Type B pancreatic cell (in vitro differentiated cells): ENCODE results near the gene MT1M. TPM values are rescaled to one million over a fixed set of nuclear protein-coding genes. Genes with fewer than 3 reads are reported as not detected.
A peak's percentile ranks its signal among the peaks of the same experiment; 100 is the strongest.
"Not testable (repeated sequence)": the region's sequence is repeated elsewhere in the genome, so short reads cannot be mapped to it uniquely, and the experiment has no call there.

ENCODE experiments used
- DNase-seq: peaks from one replicate; pipeline ENCODE4 v3.0.0; 2021; ENCODE audit warnings: mixed read lengths; ENCODE audit not compliant: unreplicated experiment; ENCODE audit errors: extremely low spot score
- H3K27ac Mint-ChIP-seq: 2 replicates; pipeline ENCODE4 v1.8.0; 2021; ENCODE audit warnings: mild to moderate bottlenecking, mixed read lengths
- H3K27me3 Mint-ChIP-seq: 2 replicates; pipeline ENCODE4 v1.8.0; 2021; ENCODE audit warnings: mixed read lengths
- H3K36me3 Mint-ChIP-seq: 2 replicates; pipeline ENCODE4 v1.8.0; 2021; ENCODE audit warnings: mixed read lengths
- H3K4me1 Mint-ChIP-seq: one replicate; pipeline ENCODE4 v1.8.0; 2021; ENCODE audit warnings: mixed read lengths; ENCODE audit not compliant: unreplicated experiment
- H3K4me3 Mint-ChIP-seq: 2 replicates; pipeline ENCODE4 v1.8.0; 2021; ENCODE audit warnings: mild to moderate bottlenecking, mixed read lengths
- H3K9me3 Mint-ChIP-seq: 2 replicates; pipeline ENCODE4 v1.8.0; 2021; ENCODE audit warnings: mixed read lengths
- CTCF ChIP-seq: fragments of 200-600 bp; sonication (generic); conservative IDR thresholded peaks from 2 replicates; pipeline ENCODE4 v1.5.0; 2021; ENCODE audit warnings: antibody characterized with exemption, mild to moderate bottlenecking
- total RNA-seq: library from RNA; stranded (reverse); gene quantifications from 2 replicates; pipeline ENCODE4 v1.2.1, GENCODE V29; 2021; ENCODE audit warnings: low replicate concordance

Gene MT1M
- total RNA-seq, 1 donor from 2014 or later, result not detected

GRCh38 chr16:56657555-56658326, 25.3 kb downstream of the MT1M start, which contains the start of gene MT1F:
Gene MT1F, plus strand, starts transcription at chr16:56657959. Its CDS starts 100 bp downstream, at chr16:56658059.
- Mint-ChIP-seq H3K4me3 (peak within 1 kb of the TSS; percentile 93), H3K4me1 (peaks cover 10% of the 10 kb centered on the region), H3K9me3 (no peaks in the 10 kb centered on the region), H3K27ac (peak within 1 kb of the TSS; percentile 78), H3K27me3 (peaks cover 89% of the 10 kb centered on the region), H3K36me3 (no peaks in the 10 kb centered on the region)
- TF ChIP-seq CTCF, result no peak
- no peak for DNase-seq

GRCh38 chr16:56658327-56658875, 25.9 kb downstream of the MT1M start:
- DNase-seq, result no peak
- peak overlapping the region; percentile 78 for H3K27ac Mint-ChIP-seq

GRCh38 chr16:56662357-56663354, 30.2 kb downstream of the MT1M start:
- peaks cover 13% of the 10 kb centered on the region for H3K4me1 Mint-ChIP-seq
- H3K4me3 Mint-ChIP-seq, result peak overlapping the region; percentile 79
- no peak for DNase-seq
- no peak for TF ChIP-seq CTCF
- no peak overlapping the region for H3K27ac Mint-ChIP-seq
- no peaks in the 10 kb centered on the region for H3K36me3 Mint-ChIP-seq
- H3K9me3 Mint-ChIP-seq, result no peaks in the 10 kb centered on the region
- H3K27me3 Mint-ChIP-seq, result peaks cover 98% of the 10 kb centered on the region

More at GRCh38 chr16:56658327-56658875, 25.9 kb downstream of the MT1M start:
- H3K4me1 Mint-ChIP-seq, result peaks cover 11% of the 10 kb centered on the region
- peaks cover 88% of the 10 kb centered on the region for H3K27me3 Mint-ChIP-seq
- H3K36me3 Mint-ChIP-seq, result no peaks in the 10 kb centered on the region
- no peak for TF ChIP-seq CTCF
- no peaks in the 10 kb centered on the region for H3K9me3 Mint-ChIP-seq
- H3K4me3 Mint-ChIP-seq, result peak overlapping the region; percentile 93

GRCh38 chr16:56664506-56664905, 32.0 kb downstream of the MT1M start:
- TF ChIP-seq CTCF, result no peak
- H3K27me3 Mint-ChIP-seq, result peaks cover 99% of the 10 kb centered on the region
- no peaks in the 10 kb centered on the region for H3K36me3 Mint-ChIP-seq
- no peaks in the 10 kb centered on the region for H3K9me3 Mint-ChIP-seq
- no peak overlapping the region for H3K4me3 Mint-ChIP-seq
- H3K27ac Mint-ChIP-seq, result no peak overlapping the region
- H3K4me1 Mint-ChIP-seq, result peaks cover 9% of the 10 kb centered on the region
- no peak for DNase-seq

- H3K36me3 Mint-ChIP-seq, DNase-seq, H3K4me3 Mint-ChIP-seq, H3K27ac Mint-ChIP-seq, H3K9me3 Mint-ChIP-seq, H3K4me1 Mint-ChIP-seq: not testable (repeated sequence)
- peaks cover 99% of the 10 kb centered on the region for H3K27me3 Mint-ChIP-seq
These were observed 33.1 kb downstream of the MT1M start for GRCh38 chr16:56665286-56666261.
